NB4 (cell line): ENCODE results near the gene RAP1GAP2.

Source experiments
- MAX ChIP-seq: IDR thresholded peaks from 2 replicates; pipeline ENCODE4 v1.6.1; 2011; ENCODE audit warnings: low read depth, low read length
- MYC ChIP-seq: IDR thresholded peaks from 2 replicates; pipeline ENCODE4 v1.6.1; 2011; ENCODE audit warnings: low read depth, low read length
- POLR2A ChIP-seq: IDR thresholded peaks from 2 replicates; pipeline ENCODE4 v1.6.1; 2011; ENCODE audit warnings: mild to moderate bottlenecking; ENCODE audit not compliant: insufficient read length; ENCODE audit errors: extremely low read depth
- TF ChIP-seq, protein P1 (sequence below): IDR thresholded peaks from one replicate; pipeline ENCODE4 v1.5.1; 2012; ENCODE audit warnings: low read depth, low read length

DNA sequence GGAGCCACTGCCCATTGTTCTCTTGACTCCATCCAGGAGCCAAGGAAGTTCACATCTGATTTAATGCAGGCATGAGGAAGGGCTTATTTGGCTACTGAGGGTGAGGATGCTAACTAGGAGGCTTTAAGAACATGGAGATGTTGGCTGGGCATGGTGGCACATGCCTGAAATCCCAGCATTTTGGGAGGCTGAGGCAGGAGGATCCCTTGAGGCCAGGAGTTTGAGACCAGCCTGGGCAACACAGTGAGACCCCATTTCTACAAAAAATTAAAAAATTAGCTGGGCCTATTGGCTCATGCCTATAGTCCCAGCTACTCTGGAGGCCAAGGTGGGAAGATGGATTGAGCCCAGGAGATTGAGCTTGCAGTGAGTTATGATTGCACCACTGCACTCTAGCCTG, 116.5 kb downstream of the RAP1GAP2 start:
- TF ChIP-seq, protein P1, sequence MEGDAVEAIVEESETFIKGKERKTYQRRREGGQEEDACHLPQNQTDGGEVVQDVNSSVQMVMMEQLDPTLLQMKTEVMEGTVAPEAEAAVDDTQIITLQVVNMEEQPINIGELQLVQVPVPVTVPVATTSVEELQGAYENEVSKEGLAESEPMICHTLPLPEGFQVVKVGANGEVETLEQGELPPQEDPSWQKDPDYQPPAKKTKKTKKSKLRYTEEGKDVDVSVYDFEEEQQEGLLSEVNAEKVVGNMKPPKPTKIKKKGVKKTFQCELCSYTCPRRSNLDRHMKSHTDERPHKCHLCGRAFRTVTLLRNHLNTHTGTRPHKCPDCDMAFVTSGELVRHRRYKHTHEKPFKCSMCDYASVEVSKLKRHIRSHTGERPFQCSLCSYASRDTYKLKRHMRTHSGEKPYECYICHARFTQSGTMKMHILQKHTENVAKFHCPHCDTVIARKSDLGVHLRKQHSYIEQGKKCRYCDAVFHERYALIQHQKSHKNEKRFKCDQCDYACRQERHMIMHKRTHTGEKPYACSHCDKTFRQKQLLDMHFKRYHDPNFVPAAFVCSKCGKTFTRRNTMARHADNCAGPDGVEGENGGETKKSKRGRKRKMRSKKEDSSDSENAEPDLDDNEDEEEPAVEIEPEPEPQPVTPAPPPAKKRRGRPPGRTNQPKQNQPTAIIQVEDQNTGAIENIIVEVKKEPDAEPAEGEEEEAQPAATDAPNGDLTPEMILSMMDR, result no peak
- TF ChIP-seq POLR2A (no peak), MAX (no peak), MYC (no peak)
